Activated naive CD4-positive, alpha-beta T cell treated with anti-CD3 and anti-CD28 coated beads for 36 hours (primary cell): ENCODE measurements around the gene MSX2. TPM values are rescaled to one million over a fixed set of nuclear protein-coding genes. Genes with fewer than 3 reads are reported as not detected.

Source experiments
- CTCF ChIA-PET: fragments of 350-600 bp; sonication (Branson Sonifier 250); formaldehyde crosslinking; loops from one replicate; lab custom pipeline; 2021; ENCODE audit warnings: antibody characterized with exemption; lab: Charles Lee
- DNase-seq: peaks from one replicate; pipeline ENCODE4 v3.0.0-alpha.2; 2020
- H3K27ac Mint-ChIP-seq: one replicate; pipeline ENCODE4 v1.8.0; 2021; ENCODE audit warnings: mild to moderate bottlenecking, mixed read lengths
- H3K27me3 Mint-ChIP-seq: one replicate; pipeline ENCODE4 v1.8.0; 2021; ENCODE audit warnings: low read depth, mixed read lengths
- H3K36me3 Mint-ChIP-seq: one replicate; pipeline ENCODE4 v1.8.0; 2021; ENCODE audit warnings: low read depth, mixed read lengths
- H3K4me1 Mint-ChIP-seq: one replicate; pipeline ENCODE4 v1.8.0; 2021; ENCODE audit warnings: low read depth, mixed read lengths
- H3K4me3 Mint-ChIP-seq: one replicate; pipeline ENCODE4 v1.8.0; 2021; ENCODE audit warnings: mild to moderate bottlenecking, moderate library complexity, mixed read lengths
- H3K9me3 Mint-ChIP-seq: one replicate; pipeline ENCODE4 v1.8.0; 2021; ENCODE audit warnings: mixed read lengths
- intact Hi-C: fragments of 100-400 bp; cut with micrococcal nuclease; formaldehyde crosslinking; loops from one replicate; pipeline ENCODE4 v1.15.1; 2023
- total RNA-seq, 2 experiments: library from RNA; stranded (reverse); gene quantifications; one replicate each; pipeline ENCODE4 v1.2.3, GENCODE V29; 2021

The MSX2 gene
- total RNA-seq, 2 experiments from 2014 or later, result not detected

DNA sequence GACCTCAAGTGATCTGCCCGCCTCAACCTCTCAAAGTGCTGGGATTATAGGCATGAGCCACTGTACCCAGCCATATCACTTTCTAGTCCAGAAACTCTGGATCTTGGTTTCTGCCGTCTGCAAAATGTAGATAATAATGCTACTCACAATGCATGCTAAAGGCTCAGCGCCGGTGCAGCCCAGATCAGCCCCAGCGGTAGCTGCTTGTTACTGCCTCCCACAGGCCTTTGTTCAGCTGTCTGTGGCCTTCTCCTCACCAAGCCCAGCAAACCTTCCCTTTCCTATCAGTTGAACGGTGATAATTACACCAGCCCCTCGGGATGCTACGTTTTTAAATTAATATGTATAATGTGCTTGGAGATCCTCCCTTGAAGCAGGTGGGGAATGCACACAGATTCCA lies 26.2 kb upstream of the MSX2 start:
- peaks cover 23% of the 10 kb centered on the region for H3K27me3 Mint-ChIP-seq
- H3K9me3 Mint-ChIP-seq, result no peaks in the 10 kb centered on the region
- no peak overlapping the region for H3K4me3 Mint-ChIP-seq
- intact Hi-C loops, result no loop called here
- no peaks in the 10 kb centered on the region for H3K36me3 Mint-ChIP-seq
- DNase-seq, result no peak
- no peak overlapping the region for H3K27ac Mint-ChIP-seq
- CTCF ChIA-PET, result no interaction called here
- no peaks in the 10 kb centered on the region for H3K4me1 Mint-ChIP-seq

DNA sequence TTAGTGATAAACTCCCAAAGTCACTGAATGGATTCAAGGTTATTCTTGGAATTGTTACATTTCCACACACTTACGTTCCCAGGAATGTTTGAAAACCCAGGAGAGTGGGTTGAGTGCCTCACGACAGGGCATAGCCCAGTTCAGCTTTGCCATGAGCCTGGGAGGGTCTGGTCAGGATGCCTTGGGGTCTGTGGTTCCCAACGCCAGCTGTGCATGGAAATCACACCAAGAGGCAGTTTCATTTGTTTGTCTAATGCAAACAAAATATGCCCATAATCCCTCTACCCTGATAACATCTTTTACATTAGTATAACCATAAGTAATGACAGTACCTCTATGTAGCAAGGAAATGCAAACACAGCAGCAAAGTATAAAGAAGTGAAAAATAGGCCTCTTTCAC lies 25.3 kb upstream of the MSX2 start:
- CTCF ChIA-PET, result no interaction called here
- H3K9me3 Mint-ChIP-seq, result no peaks in the 10 kb centered on the region
- no peak overlapping the region for H3K27ac Mint-ChIP-seq
- peaks cover 17% of the 10 kb centered on the region for H3K27me3 Mint-ChIP-seq
- DNase-seq, result no peak
- H3K4me1 Mint-ChIP-seq, result no peaks in the 10 kb centered on the region
- no peaks in the 10 kb centered on the region for H3K36me3 Mint-ChIP-seq
- intact Hi-C loops, result no loop called here
- no peak overlapping the region for H3K4me3 Mint-ChIP-seq

DNA sequence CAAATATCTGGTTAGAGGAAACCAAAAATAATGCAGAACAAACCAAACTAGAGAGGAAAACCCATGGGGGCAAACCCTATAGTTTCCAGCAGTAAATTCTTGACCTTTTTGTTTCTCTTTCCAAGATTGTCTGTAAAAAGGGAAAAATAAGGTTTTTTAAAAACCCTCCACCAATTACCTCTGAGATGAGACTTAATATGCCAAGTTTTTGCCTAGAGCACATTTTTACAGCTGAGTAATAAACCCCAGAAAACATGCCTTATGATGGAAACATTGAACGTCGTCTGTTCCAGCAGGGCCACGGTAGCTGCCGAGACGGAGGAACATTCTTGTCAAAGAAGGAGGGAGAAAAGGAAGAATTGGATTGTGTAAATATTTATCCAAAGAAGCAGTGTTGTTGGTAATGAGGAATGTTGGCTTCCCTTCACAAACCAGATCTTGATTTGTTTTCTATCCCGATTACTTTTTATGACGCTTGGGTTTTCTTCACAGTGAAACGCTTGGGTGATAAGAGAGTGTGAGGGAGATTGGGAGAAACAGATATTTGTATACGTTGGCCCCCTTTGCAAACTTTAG lies 17.3 kb upstream of the MSX2 start:
- no peak overlapping the region for H3K4me3 Mint-ChIP-seq
- H3K36me3 Mint-ChIP-seq, result no peaks in the 10 kb centered on the region
- no peak overlapping the region for H3K27ac Mint-ChIP-seq
- intact Hi-C loops, result no loop called here
- no peak for DNase-seq
- no peaks in the 10 kb centered on the region for H3K9me3 Mint-ChIP-seq
- H3K4me1 Mint-ChIP-seq, result no peaks in the 10 kb centered on the region
- CTCF ChIA-PET, result no interaction called here
- peaks cover 31% of the 10 kb centered on the region for H3K27me3 Mint-ChIP-seq

DNA sequence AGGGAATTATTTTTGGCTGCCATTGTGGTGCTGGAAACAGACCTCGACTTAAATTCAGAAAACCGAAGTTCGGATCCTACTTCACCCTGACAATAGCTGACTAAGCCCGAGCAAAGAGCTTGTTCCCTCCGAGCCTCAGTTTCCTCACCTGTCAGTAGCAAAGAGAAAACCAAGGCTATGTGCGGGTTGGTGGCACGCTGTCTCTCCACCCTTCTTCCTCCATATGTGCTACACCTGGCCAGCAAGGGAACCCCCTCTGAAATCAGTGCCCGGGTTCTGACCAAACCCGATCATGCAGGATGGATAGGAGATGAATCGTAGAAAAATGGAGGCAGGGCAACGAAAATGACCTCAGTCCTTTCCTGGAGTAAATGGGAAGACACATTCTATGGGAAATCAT lies 16.7 kb upstream of the MSX2 start:
- no peaks in the 10 kb centered on the region for H3K9me3 Mint-ChIP-seq
- H3K27me3 Mint-ChIP-seq, result peaks cover 34% of the 10 kb centered on the region
- H3K36me3 Mint-ChIP-seq, result no peaks in the 10 kb centered on the region
- intact Hi-C loops, result no loop called here
- no peak for DNase-seq
- CTCF ChIA-PET, result no interaction called here
- no peak overlapping the region for H3K27ac Mint-ChIP-seq
- H3K4me1 Mint-ChIP-seq, result no peaks in the 10 kb centered on the region
- no peak overlapping the region for H3K4me3 Mint-ChIP-seq

DNA sequence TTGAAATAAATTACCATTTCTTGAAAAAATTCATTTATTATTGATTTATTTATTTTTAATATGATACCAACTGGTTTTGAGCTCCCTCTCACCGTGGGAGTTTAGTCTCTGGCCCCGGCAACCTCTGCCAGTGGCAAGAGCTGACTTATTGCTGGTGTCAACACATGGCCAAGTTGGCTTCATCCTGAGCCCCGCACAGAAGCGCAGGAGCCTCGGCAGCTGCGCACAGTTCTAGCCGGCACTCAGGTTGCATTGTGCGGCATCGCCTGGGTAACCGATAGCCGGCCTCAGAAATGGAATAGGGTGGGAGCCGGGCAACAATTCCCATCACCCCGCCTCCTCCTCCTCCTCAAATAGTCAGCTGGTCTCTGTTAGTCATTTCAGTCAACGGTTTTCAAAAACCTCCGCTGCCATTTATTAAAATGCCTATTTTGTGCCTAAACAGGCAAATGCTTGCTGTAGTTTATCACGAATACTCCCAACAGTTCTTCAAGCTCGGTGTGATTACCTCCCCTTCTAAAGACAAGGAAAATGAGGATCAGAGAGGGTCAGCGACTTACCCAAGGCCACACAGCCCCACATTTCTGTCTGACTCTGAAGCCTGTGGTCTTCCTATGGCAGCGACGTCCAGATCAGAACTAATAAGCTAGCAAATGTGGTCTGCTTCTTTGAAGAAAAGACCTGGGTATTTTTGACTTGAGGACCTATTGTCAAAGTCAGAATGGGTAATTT lies 15.7 kb upstream of the MSX2 start:
- intact Hi-C loops, result no loop called here
- CTCF ChIA-PET, result no interaction called here
- Mint-ChIP-seq H3K27ac (no peak overlapping the region), H3K36me3 (no peaks in the 10 kb centered on the region), H3K27me3 (peaks cover 40% of the 10 kb centered on the region), H3K4me3 (no peak overlapping the region), H3K9me3 (no peaks in the 10 kb centered on the region), H3K4me1 (no peaks in the 10 kb centered on the region)
- no peak for DNase-seq

DNA sequence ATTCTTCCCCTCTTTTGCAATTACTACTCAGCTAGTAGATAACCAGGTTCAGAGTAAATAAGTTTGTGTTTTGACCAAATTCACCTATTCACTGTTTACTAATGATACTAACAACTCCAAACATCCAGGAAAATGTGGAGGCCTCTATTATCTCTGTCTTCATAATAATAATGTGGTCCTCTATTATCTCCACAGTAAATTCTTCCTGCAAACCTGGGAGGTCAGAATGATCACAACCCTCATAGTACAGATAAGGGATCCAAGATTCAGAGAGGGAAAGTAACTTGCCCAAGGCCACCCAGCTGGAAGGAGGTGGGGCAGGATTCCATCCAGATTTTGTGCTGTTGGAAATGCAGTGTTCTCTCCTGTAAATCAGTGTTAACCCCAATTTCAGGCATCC lies 9.6 kb upstream of the MSX2 start:
- Mint-ChIP-seq H3K4me3 (no peak overlapping the region), H3K27ac (no peak overlapping the region), H3K36me3 (no peaks in the 10 kb centered on the region), H3K4me1 (no peaks in the 10 kb centered on the region), H3K9me3 (no peaks in the 10 kb centered on the region), H3K27me3 (peaks cover 48% of the 10 kb centered on the region)
- CTCF ChIA-PET, result no interaction called here
- no peak for DNase-seq
- intact Hi-C loops, result no loop called here

DNA sequence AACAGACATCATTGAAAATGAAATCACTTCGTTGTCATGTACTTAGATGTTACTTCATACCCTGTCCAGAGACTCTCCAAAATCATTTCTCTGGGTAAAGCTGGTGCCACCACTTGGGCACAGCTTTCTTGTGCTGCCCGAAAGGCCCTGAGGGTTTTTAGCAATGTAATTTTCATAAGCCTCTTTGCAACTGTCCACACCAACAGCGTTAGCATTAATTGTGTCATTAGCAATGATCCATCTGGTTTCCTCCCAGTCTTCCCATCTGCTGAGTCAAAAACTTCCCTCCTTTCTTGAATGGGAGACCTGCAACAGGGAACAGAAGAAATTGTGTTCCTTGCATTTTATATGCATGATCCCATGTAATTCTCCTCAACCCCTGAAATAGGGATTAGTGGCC lies 8.6 kb upstream of the MSX2 start:
- H3K36me3 Mint-ChIP-seq, result no peaks in the 10 kb centered on the region
- CTCF ChIA-PET, result no interaction called here
- H3K4me3 Mint-ChIP-seq, result no peak overlapping the region
- peaks cover 55% of the 10 kb centered on the region for H3K27me3 Mint-ChIP-seq
- peaks cover 4% of the 10 kb centered on the region for H3K4me1 Mint-ChIP-seq
- no peaks in the 10 kb centered on the region for H3K9me3 Mint-ChIP-seq
- DNase-seq, result no peak
- H3K27ac Mint-ChIP-seq, result no peak overlapping the region
- intact Hi-C loops, result no loop called here

DNA sequence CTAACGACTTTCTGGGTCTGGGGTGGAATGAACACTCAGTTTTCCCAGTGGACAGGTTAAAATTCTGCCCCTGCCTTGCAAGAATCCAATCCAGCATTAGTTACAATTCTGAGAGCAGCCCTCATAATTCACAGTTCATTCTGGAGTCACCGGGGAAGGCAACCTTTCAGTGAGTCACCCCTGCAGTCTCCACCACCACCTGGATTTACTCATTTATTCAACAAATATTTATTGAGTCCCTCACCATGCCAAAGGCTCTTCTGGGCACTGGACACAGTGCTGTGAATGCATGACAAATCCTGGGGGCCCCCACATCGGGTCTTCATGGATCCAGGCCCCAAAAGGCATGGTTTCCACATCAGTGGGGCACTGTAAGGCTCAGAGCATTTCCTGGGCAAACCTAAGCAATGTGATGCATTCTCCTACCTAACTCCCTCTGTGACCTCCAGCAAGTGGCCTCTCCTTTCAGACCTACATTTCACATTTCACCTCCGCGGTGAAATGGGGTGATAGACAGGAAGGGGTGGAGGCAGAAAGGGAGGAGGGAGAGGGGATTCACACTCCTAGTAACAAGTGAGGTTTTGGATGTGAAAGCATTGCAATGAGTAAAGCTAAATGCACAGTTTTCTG lies 6.4 kb upstream of the MSX2 start:
- Mint-ChIP-seq H3K9me3 (no peaks in the 10 kb centered on the region), H3K36me3 (no peaks in the 10 kb centered on the region), H3K4me1 (peaks cover 9% of the 10 kb centered on the region), H3K27me3 (peaks cover 69% of the 10 kb centered on the region), H3K4me3 (no peak overlapping the region), H3K27ac (no peak overlapping the region)
- intact Hi-C loops, result no loop called here
- CTCF ChIA-PET, result no interaction called here
- no peak for DNase-seq

DNA sequence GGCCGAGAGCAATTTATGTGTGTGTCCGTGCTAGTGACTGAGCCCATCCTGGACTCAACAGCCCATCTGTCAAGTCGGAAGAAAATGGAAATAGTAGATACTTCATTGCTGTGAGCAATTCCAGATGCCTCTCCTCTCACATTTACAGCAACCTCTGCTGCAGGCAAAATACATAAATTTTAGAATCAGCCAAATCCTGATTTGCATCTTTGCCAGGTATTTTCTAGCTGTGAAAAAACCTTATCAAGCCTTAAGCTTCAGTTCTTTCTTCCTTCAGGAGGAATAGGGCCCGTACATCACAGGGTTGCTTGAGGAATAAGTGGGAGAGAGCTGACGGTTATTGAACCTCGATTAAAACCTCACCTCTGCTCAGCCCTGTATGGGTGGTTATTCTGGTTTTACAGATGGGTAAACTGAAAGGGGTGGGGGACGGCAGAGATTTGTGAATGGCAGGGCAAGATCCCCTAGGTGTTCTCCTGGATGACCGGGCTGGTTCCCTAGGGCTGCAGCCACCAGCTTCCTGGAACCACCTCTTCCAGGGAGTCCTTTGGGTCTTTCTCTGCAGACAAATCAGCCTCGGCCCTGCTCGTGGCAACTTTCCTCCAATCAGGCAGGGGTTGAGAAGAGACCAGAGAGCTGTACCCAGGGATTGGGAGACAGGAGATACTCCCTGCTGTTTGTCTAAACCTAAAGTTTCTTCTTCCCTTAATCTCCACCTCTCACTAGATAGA lies 5.3 kb upstream of the MSX2 start:
- Mint-ChIP-seq H3K27ac (no peak overlapping the region), H3K36me3 (no peaks in the 10 kb centered on the region), H3K4me3 (no peak overlapping the region), H3K4me1 (peaks cover 10% of the 10 kb centered on the region), H3K9me3 (no peaks in the 10 kb centered on the region), H3K27me3 (peaks cover 74% of the 10 kb centered on the region)
- CTCF ChIA-PET, result interaction anchor here (0.6 kb wide), 1 partner anchor 17 kb away, joined by 3 read pairs; no protein-coding TSS in a partner anchor
- intact Hi-C loops, result no loop called here
- no peak for DNase-seq

DNA sequence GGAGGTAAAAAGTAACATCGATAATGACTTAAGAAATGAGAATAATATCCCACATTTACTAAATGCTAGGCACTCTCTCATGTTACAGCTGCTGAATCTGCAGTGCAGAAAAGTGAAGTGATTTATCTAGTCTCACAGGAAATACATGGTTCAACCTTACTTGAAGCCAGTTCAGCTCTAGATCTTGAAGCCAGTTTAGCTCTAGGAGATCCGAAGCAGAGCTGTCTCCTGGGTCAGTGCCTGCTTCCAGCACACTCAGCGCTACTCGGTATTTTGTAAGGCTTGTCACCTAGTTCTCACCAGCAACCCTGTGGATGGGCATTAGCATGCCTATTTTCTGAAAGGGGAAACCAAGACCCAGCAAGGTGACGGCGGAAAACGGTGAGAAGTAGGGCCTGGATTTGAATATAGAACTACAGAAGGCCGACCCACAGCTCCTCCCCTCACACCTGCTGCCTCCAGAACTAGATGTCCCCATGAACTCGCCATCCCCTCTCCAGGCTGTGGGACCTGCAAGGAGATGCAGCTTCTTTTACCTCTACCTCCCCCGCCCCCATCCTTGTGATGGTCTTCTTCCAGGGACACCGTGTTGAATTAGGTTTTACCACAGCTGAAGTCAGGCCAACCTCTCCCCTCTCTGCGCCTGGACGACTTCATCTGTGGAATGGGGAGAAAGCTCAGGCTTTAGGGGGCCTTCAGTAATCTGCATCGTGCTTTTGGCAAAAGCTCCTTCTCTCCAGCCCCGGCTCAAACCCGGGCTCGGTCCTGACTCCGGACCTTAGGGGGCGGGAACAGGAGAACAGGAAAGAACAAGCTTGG lies 4.4 kb upstream of the MSX2 start:
- Mint-ChIP-seq H3K27me3 (peaks cover 78% of the 10 kb centered on the region), H3K27ac (no peak overlapping the region), H3K36me3 (no peaks in the 10 kb centered on the region), H3K4me1 (peaks cover 14% of the 10 kb centered on the region), H3K4me3 (no peak overlapping the region), H3K9me3 (no peaks in the 10 kb centered on the region)
- CTCF ChIA-PET, result interaction anchor here (0.6 kb wide), 1 partner anchor 18 kb away, joined by 3 read pairs; no protein-coding TSS in a partner anchor
- intact Hi-C loops, result loop anchor here (10.0 kb wide), 1 partner anchor 1485 kb away; the partner anchor contains the start of gene NKX2-5
- no peak for DNase-seq

DNA sequence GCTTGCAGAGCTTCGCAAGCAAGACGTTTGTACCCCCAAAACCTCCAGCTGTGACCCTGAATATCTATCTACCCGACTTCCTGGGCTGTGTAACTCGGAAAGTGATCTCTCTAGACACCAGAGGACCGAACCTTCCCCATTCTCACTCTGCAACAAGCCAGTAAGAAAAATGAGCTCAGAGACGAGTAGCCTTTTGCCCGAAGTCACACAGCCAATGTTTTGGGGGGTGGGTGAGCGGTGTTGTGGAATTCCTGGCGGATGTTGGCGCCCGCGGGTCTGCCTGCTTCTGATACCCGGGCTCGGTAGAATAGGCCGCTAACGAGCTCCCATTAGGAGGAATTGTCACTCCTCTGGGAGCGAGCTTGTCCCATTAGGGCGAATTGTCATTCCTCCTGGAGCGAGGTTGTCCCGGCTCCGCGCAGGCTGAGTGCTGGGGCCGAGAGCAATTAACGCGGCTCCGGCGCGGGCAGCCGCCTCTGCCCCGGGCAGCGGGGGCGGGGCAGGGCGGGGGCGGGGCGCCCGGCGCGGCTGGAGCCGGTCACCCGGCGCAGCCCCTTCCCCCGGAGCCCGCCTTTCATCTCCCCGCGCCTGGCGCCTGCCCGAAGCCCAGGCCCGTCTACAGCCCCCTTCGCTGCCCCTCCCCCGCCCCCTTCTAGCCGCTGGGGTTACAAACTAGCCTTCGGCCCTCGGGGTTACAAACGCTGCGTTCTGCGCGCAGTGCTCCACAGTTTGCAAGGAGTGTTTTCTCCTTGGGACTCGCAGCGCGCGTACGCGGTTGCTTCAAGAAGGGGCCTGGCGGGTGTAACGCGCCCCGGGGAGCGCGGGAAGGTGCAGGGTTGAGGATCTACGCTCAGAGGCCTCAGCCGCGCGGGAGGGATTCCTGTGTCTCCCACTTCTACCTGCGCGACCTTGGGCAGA lies 3.5 kb upstream of the MSX2 start:
- no peak overlapping the region for H3K4me3 Mint-ChIP-seq
- no peak for DNase-seq
- H3K27me3 Mint-ChIP-seq, result peaks cover 80% of the 10 kb centered on the region
- H3K36me3 Mint-ChIP-seq, result no peaks in the 10 kb centered on the region
- no peak overlapping the region for H3K27ac Mint-ChIP-seq
- peaks cover 17% of the 10 kb centered on the region for H3K4me1 Mint-ChIP-seq
- intact Hi-C loops, result loop anchor here (10.0 kb wide), 1 partner anchor 1486 kb away; the partner anchor contains the start of gene NKX2-5
- H3K9me3 Mint-ChIP-seq, result no peaks in the 10 kb centered on the region
- CTCF ChIA-PET, result no interaction called here
